GM18511 (cell line): Measurements from ENCODE around the gene PGA5.
"Not testable (repeated sequence)": the region's sequence is repeated elsewhere in the genome, so short reads cannot be mapped to it uniquely, and the experiment has no call there.

ENCODE experiments used
- ATAC-seq: cut with Tn5 transposase; IDR thresholded peaks from one replicate; pipeline ENCODE4 v1.9.1; 2021; ENCODE audit warnings: mild to moderate bottlenecking, moderate library complexity; ENCODE audit not compliant: unreplicated experiment

The PGA5 gene

DNA sequence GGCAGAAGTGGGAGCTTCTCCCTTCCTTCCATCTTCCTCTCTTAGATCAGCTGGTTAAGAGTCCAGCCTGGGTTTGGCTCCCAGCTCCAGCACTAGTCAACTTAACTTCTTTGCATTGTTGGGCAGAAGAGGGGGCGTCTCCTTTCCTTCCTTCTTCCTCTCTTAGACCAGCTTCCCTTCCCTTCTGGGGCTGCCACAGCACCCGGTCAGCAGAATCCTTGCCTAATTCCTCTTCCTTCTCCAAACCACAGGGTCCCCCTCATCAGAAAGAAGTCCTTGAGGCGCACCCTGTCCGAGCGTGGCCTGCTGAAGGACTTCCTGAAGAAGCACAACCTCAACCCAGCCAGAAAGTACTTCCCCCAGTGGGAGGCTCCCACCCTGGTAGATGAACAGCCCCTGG, 18.3 kb upstream of the PGA5 start:
- ATAC-seq: not testable (repeated sequence)

GRCh38 chr11:61226457-61227137, 14.4 kb upstream of the PGA5 start:
- not testable (repeated sequence) for ATAC-seq

GRCh38 chr11:61229458-61229857, 11.5 kb upstream of the PGA5 start:
- not testable (repeated sequence) for ATAC-seq

DNA sequence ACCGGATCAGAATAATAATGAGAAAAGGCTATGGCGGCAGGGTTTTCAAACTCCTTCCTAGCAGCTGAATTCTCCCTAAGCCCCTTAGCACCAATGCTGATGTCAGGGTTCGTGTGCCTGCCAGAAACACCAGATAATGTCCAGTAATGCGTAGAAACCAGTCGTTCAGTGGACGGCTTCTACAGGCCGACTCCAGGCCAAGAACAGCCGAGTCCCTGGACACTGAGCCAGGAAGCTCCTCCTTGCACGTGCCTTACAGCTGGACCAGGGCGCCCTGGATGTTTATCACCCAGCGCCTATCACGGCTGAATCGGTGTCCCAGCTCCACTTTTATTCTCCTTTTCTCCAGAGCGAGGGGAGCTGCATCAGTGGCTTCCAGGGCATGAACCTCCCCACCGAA, 9.9 kb upstream of the PGA5 start:
- ATAC-seq: not testable (repeated sequence)

- ATAC-seq: not testable (repeated sequence)
Observed at GRCh38 chr11:61231585-61231984, 9.4 kb upstream of the PGA5 start.

DNA sequence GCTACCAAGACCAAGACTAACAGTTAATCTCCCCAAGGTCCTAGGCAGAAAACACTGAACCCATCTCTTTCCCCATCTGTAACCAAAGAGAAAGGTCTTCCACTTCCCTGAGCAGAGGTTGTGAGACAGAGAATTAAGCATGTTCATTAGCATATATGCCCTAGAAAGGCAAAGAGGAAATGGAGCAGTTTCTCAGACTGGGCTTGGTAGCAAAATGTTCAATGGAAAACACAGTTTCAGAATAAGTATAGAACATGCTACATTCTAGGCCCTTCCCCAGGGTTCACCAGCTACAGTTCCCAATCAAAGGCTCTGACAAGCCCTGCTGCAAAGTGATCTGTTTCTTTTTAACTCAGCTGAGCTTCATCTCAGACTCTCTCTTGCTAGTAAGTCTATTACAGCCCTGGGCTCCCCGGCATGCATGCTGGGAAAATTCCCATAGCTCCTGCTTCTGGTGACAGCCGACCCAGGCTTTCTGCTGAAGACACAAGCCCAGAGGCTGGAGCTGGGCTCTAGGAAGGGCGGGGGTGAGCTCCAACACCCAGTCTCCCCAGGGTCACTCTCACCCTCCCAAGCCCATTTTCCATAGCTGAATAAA, 8.3 kb upstream of the PGA5 start:
- not testable (repeated sequence) for ATAC-seq

- not testable (repeated sequence) for ATAC-seq
Observed at GRCh38 chr11:61237130-61237529, 3.8 kb upstream of the PGA5 start.

DNA sequence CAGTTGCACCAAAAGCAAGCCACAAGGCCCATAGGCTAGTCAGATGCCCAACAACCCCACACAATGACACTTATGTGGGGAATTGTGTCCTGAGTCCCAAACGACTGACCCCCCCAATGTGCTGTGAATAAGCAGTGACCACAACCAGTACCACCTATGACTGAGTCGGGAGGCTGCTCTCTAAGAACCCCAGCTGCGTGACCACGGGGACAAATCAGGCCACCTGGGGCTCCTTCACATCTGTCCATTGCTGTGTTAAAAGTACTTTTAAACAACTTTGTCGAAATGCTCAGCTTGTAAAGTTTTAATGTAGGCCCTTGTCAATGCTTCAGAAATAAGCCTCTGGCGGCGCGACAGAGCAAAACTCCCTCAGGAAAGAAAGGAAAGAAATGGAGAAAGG, 687 bp upstream of the PGA5 start:
- ATAC-seq: not testable (repeated sequence)

DNA sequence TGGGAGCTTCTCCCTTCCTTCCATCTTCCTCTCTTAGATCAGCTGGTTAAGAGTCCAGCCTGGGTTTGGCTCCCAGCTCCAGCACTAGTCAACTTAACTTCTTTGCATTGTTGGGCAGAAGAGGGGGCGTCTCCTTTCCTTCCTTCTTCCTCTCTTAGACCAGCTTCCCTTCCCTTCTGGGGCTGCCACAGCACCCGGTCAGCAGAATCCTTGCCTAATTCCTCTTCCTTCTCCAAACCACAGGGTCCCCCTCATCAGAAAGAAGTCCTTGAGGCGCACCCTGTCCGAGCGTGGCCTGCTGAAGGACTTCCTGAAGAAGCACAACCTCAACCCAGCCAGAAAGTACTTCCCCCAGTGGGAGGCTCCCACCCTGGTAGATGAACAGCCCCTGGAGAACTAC, 551 bp downstream of the PGA5 start:
- ATAC-seq: not testable (repeated sequence)

DNA sequence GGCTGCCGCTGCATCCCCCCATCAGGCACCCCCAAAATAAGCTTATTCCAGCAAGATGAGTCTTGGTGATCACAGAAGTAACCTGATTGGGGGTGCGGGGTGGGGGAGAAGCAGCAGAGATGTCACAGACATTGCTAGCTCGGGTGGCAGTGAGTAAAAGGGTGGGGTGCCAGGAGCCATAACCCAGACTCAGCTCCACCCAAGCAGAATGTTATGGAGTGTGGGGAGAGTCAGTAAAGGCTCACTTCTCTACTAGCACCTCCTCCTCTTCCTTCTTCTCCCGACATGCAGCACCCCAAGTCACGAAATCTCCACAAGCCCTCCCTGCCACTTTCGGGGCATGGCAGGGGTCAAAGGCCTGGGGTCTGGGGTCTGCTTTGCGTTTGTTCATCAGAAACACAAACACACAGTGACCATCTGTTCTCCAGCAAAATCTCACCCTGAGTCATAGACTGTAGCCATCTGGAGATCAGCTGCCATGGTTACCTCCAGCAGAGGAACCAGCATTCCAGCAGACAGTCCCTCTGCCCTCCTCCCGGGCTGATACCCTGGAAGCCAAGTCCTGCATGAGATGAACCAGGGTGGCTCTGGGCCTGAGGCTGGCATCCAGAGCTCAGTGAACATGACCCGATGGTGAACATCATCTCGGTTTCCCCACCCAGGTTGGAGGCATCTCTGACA, 4.4 kb downstream of the PGA5 start:
- not testable (repeated sequence) for ATAC-seq

- ATAC-seq: not testable (repeated sequence)
Observed at GRCh38 chr11:61248071-61248470, 7.1 kb downstream of the PGA5 start.

GRCh38 chr11:61249201-61249600, 8.2 kb downstream of the PGA5 start:
- ATAC-seq: not testable (repeated sequence)

DNA sequence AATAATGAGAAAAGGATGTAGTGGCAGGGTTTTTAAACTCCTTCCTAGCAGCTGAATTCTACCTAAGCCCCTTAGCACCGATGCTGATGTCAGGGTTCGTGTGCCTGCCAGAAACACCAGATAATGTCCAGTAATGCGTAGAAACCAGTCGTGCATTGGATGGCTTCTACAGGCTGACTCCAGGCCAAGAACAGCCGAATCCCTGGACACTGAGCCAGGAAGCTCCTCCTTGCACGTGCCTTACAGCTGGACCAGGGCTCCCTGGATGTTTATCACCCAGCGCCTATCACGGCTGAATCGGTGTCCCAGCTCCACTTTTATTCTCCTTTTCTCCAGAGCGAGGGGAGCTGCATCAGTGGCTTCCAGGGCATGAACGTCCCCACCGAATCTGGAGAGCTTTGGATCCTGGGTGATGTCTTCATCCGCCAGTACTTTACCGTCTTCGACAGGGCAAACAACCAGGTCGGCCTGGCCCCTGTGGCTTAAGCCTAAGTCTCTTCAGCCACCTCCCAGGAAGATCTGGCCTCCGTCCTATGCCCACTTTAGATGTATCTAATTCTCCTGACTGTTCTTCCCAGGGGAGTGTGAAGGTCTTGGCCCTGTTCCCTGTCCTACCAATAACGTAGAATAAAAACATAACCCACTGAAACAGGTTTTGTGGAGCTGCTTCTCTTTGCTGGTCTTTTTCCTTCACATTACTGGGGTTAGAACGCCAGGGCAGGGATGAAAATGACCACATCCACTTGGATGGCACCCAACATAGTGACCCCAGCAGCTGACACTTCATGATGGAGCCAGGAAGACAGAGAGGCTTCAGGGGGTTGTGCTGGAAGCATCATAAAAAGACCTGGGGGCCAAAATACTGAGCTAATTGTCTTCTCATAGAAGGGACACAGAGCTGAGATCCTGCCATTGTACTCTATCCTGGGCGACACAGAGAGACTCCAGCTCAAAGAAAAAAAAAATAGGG, 10.1 kb downstream of the PGA5 start:
- not testable (repeated sequence) for ATAC-seq

- ATAC-seq: not testable (repeated sequence)
Observed at GRCh38 chr11:61252332-61252731, 11.4 kb downstream of the PGA5 start.

DNA sequence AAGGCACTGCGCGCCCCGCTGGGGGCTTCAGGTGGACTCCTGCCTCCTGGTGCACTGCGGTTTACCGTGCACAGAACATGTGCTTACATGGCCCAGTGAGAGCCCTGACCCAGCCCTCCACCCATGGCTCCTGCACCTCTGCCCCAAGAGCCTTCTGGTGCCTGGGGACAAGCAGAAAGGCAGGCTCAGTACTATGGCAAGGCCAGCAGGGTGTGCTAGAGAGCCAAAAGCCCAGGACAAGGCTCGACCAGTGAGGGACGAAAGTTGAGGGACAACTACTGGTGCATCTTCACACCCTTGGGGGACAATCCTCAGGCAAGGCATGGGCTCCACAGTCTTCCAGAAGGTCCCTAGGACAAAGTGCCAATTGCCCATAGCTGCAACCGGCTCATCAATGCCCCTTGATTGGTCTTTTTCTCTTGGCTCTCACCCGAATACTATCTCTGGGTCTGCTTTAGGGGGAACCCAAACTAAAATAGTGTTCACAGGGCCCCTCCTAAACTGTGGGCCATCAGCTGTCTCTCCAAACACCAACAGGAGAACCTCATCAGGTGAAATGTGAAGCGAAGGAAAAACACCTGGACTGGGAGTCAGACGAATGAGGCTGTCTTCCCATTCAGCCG, 13.5 kb downstream of the PGA5 start:
- no peak for ATAC-seq

DNA sequence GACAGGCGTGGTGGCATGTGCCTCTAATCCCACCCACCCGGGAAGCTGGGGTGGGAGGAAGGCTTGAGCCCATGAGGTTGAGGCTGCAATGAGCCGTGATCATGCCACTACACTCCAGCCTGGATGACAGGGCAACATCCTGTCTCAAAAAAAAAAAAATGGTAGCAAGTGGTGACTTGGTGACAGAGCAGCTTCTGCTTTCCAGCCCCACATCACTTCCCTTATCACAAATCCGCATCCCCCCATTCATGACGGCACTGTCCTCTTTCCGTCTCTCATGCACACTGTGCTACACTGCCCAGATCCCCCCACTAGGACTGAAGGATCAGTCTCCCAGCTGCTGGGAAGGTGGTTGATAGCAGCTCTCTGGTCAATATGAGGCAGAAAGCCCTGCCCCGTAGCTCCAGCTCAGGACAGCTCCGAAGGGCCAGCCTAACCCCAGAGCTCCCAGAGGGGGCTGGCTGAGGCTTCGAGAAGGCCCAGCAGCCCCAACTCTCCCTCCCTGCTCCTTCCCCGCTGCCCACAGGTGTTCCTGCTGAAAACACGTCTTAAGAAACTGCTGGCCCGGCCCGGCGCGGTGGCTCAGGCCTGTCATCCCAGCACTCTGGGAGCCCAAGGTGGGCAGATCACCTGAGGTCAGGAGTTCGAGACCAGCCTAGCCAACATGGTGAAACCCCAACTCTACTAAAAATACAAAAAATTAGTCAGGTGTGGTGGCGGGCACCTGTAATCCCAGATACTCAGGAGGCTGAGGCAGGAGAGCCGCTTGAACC, 15.9 kb downstream of the PGA5 start:
- no peak for ATAC-seq

GRCh38 chr11:61258546-61258945, 17.6 kb downstream of the PGA5 start:
- no peak for ATAC-seq

DNA sequence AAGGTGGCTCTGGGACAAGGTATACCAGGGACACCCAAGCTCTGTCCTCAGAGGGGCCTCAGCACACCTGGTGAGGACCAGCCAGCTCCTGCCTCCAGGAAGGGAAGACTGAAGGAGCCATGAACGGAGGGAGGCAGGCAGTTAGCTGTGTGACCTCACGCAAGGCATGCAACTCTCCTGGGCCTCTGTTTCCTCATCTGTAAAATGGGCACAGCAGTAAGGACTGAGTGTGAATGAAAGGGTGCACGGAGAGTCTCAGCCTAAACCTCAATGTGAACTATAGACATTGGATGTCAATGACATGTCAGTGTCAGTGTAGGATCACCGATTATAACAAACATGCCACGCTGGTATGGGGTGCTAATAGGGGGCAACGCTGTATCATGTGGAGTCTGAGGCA, 18.4 kb downstream of the PGA5 start:
- ATAC-seq: no peak

GRCh38 chr11:61264371-61264770, 23.4 kb downstream of the PGA5 start:
- no peak for ATAC-seq

- no peak for ATAC-seq
Observed at GRCh38 chr11:61264795-61265194, 23.8 kb downstream of the PGA5 start.
